Liver (tissue), 9 donors: ENCODE measurements around the gene ZFAND2B. TPM values are rescaled to one million over a fixed set of nuclear protein-coding genes. Genes with fewer than 3 reads are reported as not detected.

ENCODE experiments used
- DNase-seq: peaks from one replicate; pipeline ENCODE4 v3.0.0-alpha.2; 2017; ENCODE audit warnings: low spot score
- H3K27ac ChIP-seq, 2 donors: one replicate each; pipeline ENCODE4 v1.7.0; 2013; ENCODE audit warnings: inconsistent platforms in 2 of 2, low read length in 2 of 2, control low read depth in 1 of 2, low read depth in 1 of 2, mild to moderate bottlenecking in 1 of 2
- H3K27me3 ChIP-seq, 4 donors: one replicate each; pipeline versions ENCODE4 v1.6.1 to v1.7.0; 2013; ENCODE audit warnings: low read length in 3 of 4, inconsistent platforms in 1 of 4, mild to moderate bottlenecking in 1 of 4, moderate library complexity in 1 of 4; ENCODE audit not compliant: control insufficient read depth in 4 of 4, insufficient read depth in 4 of 4
- H3K36me3 ChIP-seq, 4 donors: one replicate each; pipeline versions ENCODE4 v1.6.1 to v1.7.0; 2013; ENCODE audit warnings: low read length in 3 of 4, mild to moderate bottlenecking in 3 of 4, low read depth in 1 of 4, moderate library complexity in 1 of 4; ENCODE audit not compliant: control insufficient read depth in 4 of 4, insufficient read depth in 3 of 4
- H3K4me1 ChIP-seq, 4 donors: one replicate each; pipeline versions ENCODE4 v1.6.1 to v1.7.0; 2013; ENCODE audit warnings: low read length in 3 of 4, mild to moderate bottlenecking in 3 of 4, moderate library complexity in 1 of 4; ENCODE audit not compliant: control insufficient read depth in 4 of 4, insufficient read depth in 4 of 4
- H3K4me3 ChIP-seq, 3 donors: one replicate each; pipeline versions ENCODE4 v1.6.1 to v1.7.0; 2013; ENCODE audit warnings: low read length in 3 of 3, control low read depth in 1 of 3, low read depth in 1 of 3, mild to moderate bottlenecking in 1 of 3
- H3K9ac ChIP-seq, 2 donors: one replicate each; pipeline ENCODE4 v1.7.0; 2013; ENCODE audit warnings: low read length in 2 of 2, mild to moderate bottlenecking in 2 of 2, moderate library complexity in 2 of 2, control low read depth in 1 of 2, low read depth in 1 of 2
- H3K9me3 ChIP-seq, 4 donors: one replicate each; pipeline versions ENCODE4 v1.6.1 to v1.7.0; 2013; ENCODE audit warnings: low read length in 3 of 4; ENCODE audit not compliant: control insufficient read depth in 4 of 4
- ATF3 ChIP-seq: IDR thresholded peaks from 2 replicates; pipeline ENCODE4 v1.6.1; 2016; ENCODE audit warnings: antibody characterized with exemption
- CTCF ChIP-seq: fragments of 150-350 bp; IDR thresholded peaks from 2 replicates; pipeline ENCODE4 v1.5.1; 2017; ENCODE audit warnings: improper control_type of control experiment, low read depth, low read length; ENCODE audit not compliant: missing input control
- EGR1 ChIP-seq, 2 donors: IDR thresholded peaks; 2 replicates each; pipeline ENCODE4 v1.6.1; 2016 to 2018; ENCODE audit warnings: antibody characterized with exemption in 2 of 2, low read depth in 2 of 2
- FOXA1 ChIP-seq: IDR thresholded peaks from 2 replicates; pipeline ENCODE4 v1.6.1; 2016; ENCODE audit warnings: antibody characterized with exemption
- FOXA2 ChIP-seq: IDR thresholded peaks from 2 replicates; pipeline ENCODE4 v1.6.1; 2016; ENCODE audit warnings: antibody characterized with exemption
- GABPA ChIP-seq, 2 donors: IDR thresholded peaks in 1 of 2; conservative IDR thresholded peaks in 1 of 2; 2 replicates each; pipeline ENCODE4 v1.6.1; 2016; ENCODE audit warnings: antibody characterized with exemption in 2 of 2, mild to moderate bottlenecking in 1 of 2, moderate library complexity in 1 of 2
- HNF4A ChIP-seq, 2 donors: conservative IDR thresholded peaks; 2 replicates each; pipeline ENCODE4 v1.6.1; 2016; ENCODE audit warnings: antibody characterized with exemption in 2 of 2, mild to moderate bottlenecking in 2 of 2
- HNF4G ChIP-seq: IDR thresholded peaks from 2 replicates; pipeline ENCODE4 v1.6.1; 2016; ENCODE audit warnings: antibody characterized with exemption
- JUND ChIP-seq, 2 donors: IDR thresholded peaks; 2 replicates each; pipeline ENCODE4 v1.6.1; 2016; ENCODE audit warnings: antibody characterized with exemption in 2 of 2
- MAX ChIP-seq: IDR thresholded peaks from 2 replicates; pipeline ENCODE4 v1.6.1; 2016; ENCODE audit warnings: antibody characterized with exemption
- NR2F2 ChIP-seq: IDR thresholded peaks from 2 replicates; pipeline ENCODE4 v1.6.1; 2016; ENCODE audit warnings: antibody characterized with exemption
- RAD21 ChIP-seq, 2 donors: IDR thresholded peaks; 2 replicates each; pipeline ENCODE4 v1.6.1; 2016; ENCODE audit warnings: antibody characterized with exemption in 2 of 2, mild to moderate bottlenecking in 2 of 2
- REST ChIP-seq: IDR thresholded peaks from 2 replicates; pipeline ENCODE4 v1.6.1; 2016; ENCODE audit warnings: antibody characterized with exemption, mild to moderate bottlenecking
- RXRA ChIP-seq, 2 donors: IDR thresholded peaks; 2 replicates each; pipeline ENCODE4 v1.6.1; 2017 to 2018; ENCODE audit warnings: antibody characterized with exemption in 2 of 2, mild to moderate bottlenecking in 1 of 2
- SP1 ChIP-seq: IDR thresholded peaks from 2 replicates; pipeline ENCODE4 v1.6.1; 2018; ENCODE audit warnings: antibody characterized with exemption, mild to moderate bottlenecking
- TAF1 ChIP-seq: conservative IDR thresholded peaks from 2 replicates; pipeline ENCODE4 v1.6.1; 2016; ENCODE audit warnings: antibody characterized with exemption, mild to moderate bottlenecking
- YY1 ChIP-seq: IDR thresholded peaks from 2 replicates; pipeline ENCODE4 v1.6.1; 2016; ENCODE audit warnings: antibody characterized with exemption, mild to moderate bottlenecking
- ZBTB33 ChIP-seq: IDR thresholded peaks from 2 replicates; pipeline ENCODE4 v1.6.1; 2016; ENCODE audit warnings: antibody characterized with exemption
- WGBS: extraction: QIAGEN DNeasy Blood & Tissue Kit; methylation state at CpG from one replicate; pipeline ENCODE4 v1.1.7; 2013; 5-methylcytosine and 5-hydroxymethylcytosine counted together
- polyA plus RNA-seq, 2 donors: library from polyadenylated mRNA; stranded (reverse) in 1 of 2; unstranded in 1 of 2; fragments of 200-250 nt in 1 of 2; fragments of >200 nt in 1 of 2; fragmentation: Nextera tagmentation in 1 of 2; extraction: Ambion mirVana in 1 of 2; gene quantifications; one replicate each; pipeline versions ENCODE4 v1.2.1 to v1.2.3, GENCODE V29; 2013 to 2015
- total RNA-seq, 2 donors: library from RNA; depleted of rRNA; stranded (reverse); fragments of >200 nt; gene quantifications; one replicate each; pipeline ENCODE4 v1.2.3, GENCODE V29; 2014
- donor health status: healthy.
- donor health status: healthy.
- donor health status: healthy.
- donor health status: healthy.
- donor health status: healthy.

ZFAND2B gene
- total and polyA plus RNA-seq, 4 donors, result 19.6 to 53.8 (median 25.8) TPM

- Histone ChIP-seq H3K4me3 (peak overlapping the region; percentile 75 to 94 (median 87)), H3K9ac (peak overlapping the region; percentile 85 to 89), H3K27ac (peak overlapping the region; percentile 90 to 97), H3K27me3 (no peaks in the 10 kb centered on the region), H3K36me3 (peaks cover 14 to 41% (median 36%) of the 10 kb centered on the region in 4 donors), H3K4me1 (peaks cover 7 to 22% (median 18%) of the 10 kb centered on the region in 4 donors), H3K9me3 (no peaks in the 10 kb centered on the region)
- WGBS, result 61% methylated on average over 7 of the region's 7 CpGs
- peak; percentile 55 for DNase-seq
- TF ChIP-seq EGR1 (IDR thresholded peaks at IDR 0.05; ENCODE audit: low read depth in 2 of 2), result no peak
- TF ChIP-seq SP1, result no peak
- TF ChIP-seq ZBTB33, result no peak
- no peak for TF ChIP-seq CTCF
- no peak for TF ChIP-seq RXRA (IDR thresholded peaks at IDR 0.05)
- TF ChIP-seq YY1, result no peak
- no peak for TF ChIP-seq REST
- TF ChIP-seq RAD21 (IDR thresholded peaks at IDR 0.05), result no peak
- TF ChIP-seq FOXA2, result no peak
- no peak for TF ChIP-seq GABPA (IDR thresholded peaks at IDR 0.05 in 1 of 2, conservative IDR thresholded peaks at IDR 0.05 in 1 of 2)
- TF ChIP-seq HNF4G, result no peak
- TF ChIP-seq FOXA1, result no peak
- TF ChIP-seq NR2F2, result no peak
- TF ChIP-seq JUND (IDR thresholded peaks at IDR 0.05), result no peak
- TF ChIP-seq MAX, result no peak
- no peak for TF ChIP-seq ATF3
- TF ChIP-seq HNF4A (conservative IDR thresholded peaks at IDR 0.05), result no peak
- no peak for TF ChIP-seq TAF1
Measured at GRCh38 chr2:219228041-219228910, 21.7 kb downstream of the ZFAND2B start.
